Hematopoietic multipotent progenitor cell treated with erythropoietin and hydrocortisone succinate and interleukin-3 and kit ligand, for 17 days (in vitro differentiated cells): Measurements from ENCODE around the gene SYTL1.

Source experiments
- DNase-seq: peaks from one replicate; pipeline ENCODE4 v3.0.0-alpha.2; 2015; ENCODE audit warnings: low spot score

SYTL1 gene

GRCh38 chr1:27348861-27349783 lies 7.3 kb downstream of the SYTL1 start:
- DNase-seq = no peak

- no peak for DNase-seq
Observed at GRCh38 chr1:27349784-27350662, 8.2 kb downstream of the SYTL1 start.

GRCh38 chr1:27350663-27351540 lies 9.1 kb downstream of the SYTL1 start:
- no peak for DNase-seq

GRCh38 chr1:27351541-27352107 lies 9.8 kb downstream of the SYTL1 start:
- no peak for DNase-seq

GRCh38 chr1:27353166-27353565 lies 11.3 kb downstream of the SYTL1 start:
- DNase-seq = no peak

GRCh38 chr1:27353629-27354028 lies 11.8 kb downstream of the SYTL1 start:
- no peak for DNase-seq

GRCh38 chr1:27355683-27356082 lies 13.9 kb downstream of the SYTL1 start:
- no peak for DNase-seq

GRCh38 chr1:27356277-27356618 lies 14.4 kb downstream of the SYTL1 start:
- no peak for DNase-seq

GRCh38 chr1:27356619-27357280 lies 14.9 kb downstream of the SYTL1 start:
- peak; percentile 64 for DNase-seq

- DNase-seq = peak; percentile 78
Observed at GRCh38 chr1:27357281-27358037, 15.6 kb downstream of the SYTL1 start.

- no peak for DNase-seq
Observed at GRCh38 chr1:27358038-27358927, 16.5 kb downstream of the SYTL1 start.

- DNase-seq = no peak
Observed at GRCh38 chr1:27358928-27359313, 17.1 kb downstream of the SYTL1 start.

GRCh38 chr1:27359822-27360158 lies 18.0 kb downstream of the SYTL1 start:
- DNase-seq = no peak

GRCh38 chr1:27360159-27361043 lies 18.6 kb downstream of the SYTL1 start:
- peak; percentile 53 for DNase-seq

- DNase-seq = no peak
Observed at GRCh38 chr1:27361044-27361402, 19.2 kb downstream of the SYTL1 start.

- no peak for DNase-seq
Observed at GRCh38 chr1:27361553-27361952, 19.7 kb downstream of the SYTL1 start.

- DNase-seq = no peak
Observed at GRCh38 chr1:27363766-27364695, 22.2 kb downstream of the SYTL1 start.
